H1 (cell line): ENCODE results near the gene PRSS22.

Experiments used
- CTCF ChIP-seq, 3 experiments: IDR thresholded peaks; 1 replicate in 2 of 3; 2 replicates in 1 of 3; pipeline versions ENCODE4 v1.5.1 to v1.6.1; 2011; ENCODE audit warnings: low read length in 3 of 3, mild to moderate bottlenecking in 3 of 3, inconsistent platforms in 2 of 3, low read depth in 1 of 3, moderate library complexity in 1 of 3; ENCODE audit not compliant: insufficient read depth in 1 of 3; ENCODE audit errors: control extremely low read depth in 1 of 3
- MAFK ChIP-seq: IDR thresholded peaks from 2 replicates; pipeline ENCODE4 v1.6.1; 2012; ENCODE audit warnings: low read depth, mild to moderate bottlenecking, improper control_type of control experiment, low read length

- TF ChIP-seq MAFK (no peak), CTCF (IDR thresholded peaks at IDR 0.05; ENCODE audit: control extremely low read depth in 1 of 3, insufficient read depth in 1 of 3, low read depth in 1 of 3, low read length in 3 of 3) (no peak)
Measured at GRCh38 chr16:2808181-2808580, 49.8 kb downstream of the PRSS22 start.
